H1 (cell line): ENCODE measurements around the gene DDX49. TPM values are rescaled to one million over a fixed set of nuclear protein-coding genes. Genes with fewer than 3 reads are reported as not detected.
A peak's percentile ranks its signal among the peaks of the same experiment; 100 is the strongest.

ENCODE experiments used
- CTCF ChIA-PET: fragments of 300-600 bp; sonication (Branson Sonifier 250); formaldehyde crosslinking; loops from one replicate; lab custom pipeline; 2021; ENCODE audit not compliant: partially characterized antibody; lab: Charles Lee
- POLR2A ChIA-PET: fragments of 300-600 bp; sonication (Branson Sonifier 250); formaldehyde crosslinking; loops from one replicate; lab custom pipeline; 2021; ENCODE audit warnings: inconsistent platforms; ENCODE audit not compliant: partially characterized antibody; lab: Charles Lee
- DNase-seq, 2 experiments: peaks; one replicate each; pipeline versions ENCODE4 v3.0.0 to v3.0.0-alpha.2; 2010 to 2022; ENCODE audit warnings: low spot score in 2 of 2, low read depth in 1 of 2, mixed read lengths in 1 of 2
- FAIRE-seq: peaks from 2 replicates; lab custom pipeline; 2011; peaks lifted over from hg19 to GRCh38; lab: Jason Lieb, UNC
- H2AFZ ChIP-seq: 2 replicates; pipeline ENCODE4 v1.8.1; 2012; ENCODE audit warnings: low read length, inconsistent platforms
- H2AK5ac ChIP-seq: 2 replicates; pipeline ENCODE4 v1.6.1; 2013; ENCODE audit warnings: low read depth, low read length
- H2BK120ac ChIP-seq: replicated peaks from 2 replicates; pipeline ENCODE3; 2013; ENCODE audit warnings: low read depth, low read length, inconsistent platforms
- H2BK12ac ChIP-seq: 2 replicates; pipeline ENCODE4 v1.6.1; 2013; ENCODE audit warnings: low read depth, low read length
- H2BK15ac ChIP-seq: 2 replicates; pipeline ENCODE4 v1.6.1; 2013; ENCODE audit warnings: low read length
- H2BK20ac ChIP-seq: 2 replicates; pipeline ENCODE4 v1.6.1; 2013; ENCODE audit warnings: low read length
- H2BK5ac ChIP-seq: 2 replicates; pipeline ENCODE4 v1.6.1; 2013; ENCODE audit warnings: low read depth, low read length
- H3K14ac ChIP-seq: 2 replicates; pipeline ENCODE4 v1.6.1; 2013; ENCODE audit warnings: inconsistent platforms; ENCODE audit not compliant: insufficient read length
- H3K18ac ChIP-seq: 2 replicates; pipeline ENCODE4 v1.6.1; 2013; ENCODE audit warnings: low read length; ENCODE audit errors: extremely low read depth
- H3K23ac ChIP-seq: 2 replicates; pipeline ENCODE4 v1.6.1; 2013; ENCODE audit warnings: inconsistent platforms; ENCODE audit not compliant: insufficient read length
- H3K23me2 ChIP-seq: 2 replicates; pipeline ENCODE4 v1.6.1; 2013; ENCODE audit warnings: low read depth, low read length
- H3K27ac ChIP-seq: 2 replicates; pipeline ENCODE4 v1.6.1; 2011; ENCODE audit warnings: low read depth, low read length, inconsistent platforms
- H3K27me3 ChIP-seq, 4 experiments: replicated peaks in 1 of 4; 1 replicate in 1 of 4; 2 replicates in 3 of 4; pipeline versions ENCODE4 v1.6.1 to v1.8.1; 2011 to 2013; ENCODE audit warnings: low read length in 3 of 4, mild to moderate bottlenecking in 3 of 4, inconsistent platforms in 2 of 4, mixed read lengths in 2 of 4, moderate library complexity in 1 of 4; ENCODE audit not compliant: control insufficient read depth in 3 of 4, insufficient read depth in 3 of 4; ENCODE audit errors: extremely low read depth in 1 of 4
- H3K36me3 ChIP-seq, 4 experiments: 2 replicates each; pipeline versions ENCODE4 v1.6.1 to v1.8.1; 2011 to 2013; ENCODE audit warnings: mild to moderate bottlenecking in 4 of 4, low read length in 3 of 4, moderate library complexity in 2 of 4, control low read depth in 1 of 4, inconsistent platforms in 1 of 4; ENCODE audit not compliant: insufficient read depth in 4 of 4, control insufficient read depth in 2 of 4
- H3K4ac ChIP-seq: replicated peaks from 2 replicates; pipeline ENCODE3; 2013; ENCODE audit warnings: low read length, low read depth, mixed read lengths, inconsistent platforms; ENCODE audit not compliant: insufficient read length
- H3K4me1 ChIP-seq, 4 experiments: replicated peaks in 1 of 4; 1 replicate in 1 of 4; 2 replicates in 3 of 4; pipeline versions ENCODE4 v1.6.1 to v1.8.1; 2011 to 2013; ENCODE audit warnings: low read length in 3 of 4, inconsistent platforms in 2 of 4, mixed read lengths in 1 of 4; ENCODE audit not compliant: insufficient read depth in 4 of 4, control insufficient read depth in 3 of 4
- H3K4me2 ChIP-seq, 2 experiments: 2 replicates each; pipeline versions ENCODE4 v1.6.1 to v1.8.1; 2011 to 2013; ENCODE audit warnings: low read depth in 2 of 2, low read length in 2 of 2, control low read depth in 1 of 2, inconsistent platforms in 1 of 2, mild to moderate bottlenecking in 1 of 2; ENCODE audit not compliant: insufficient read depth in 1 of 2
- H3K4me3 ChIP-seq, 4 experiments: fragments of 200-600, 300-600 bp in 1 of 4; sonication (generic), shearing (Covaris generic), sonication (Bioruptor Twin) in 1 of 4; 2 replicates each; pipeline versions ENCODE4 v1.5.1 to v1.8.1; 2011 to 2016; ENCODE audit warnings: low read length in 4 of 4, low read depth in 3 of 4, control low read depth in 2 of 4, inconsistent platforms in 2 of 4, mild to moderate bottlenecking in 2 of 4, mixed read lengths in 1 of 4, moderate library complexity in 1 of 4; ENCODE audit not compliant: insufficient read depth in 2 of 4; ENCODE audit errors: extremely low read depth in 1 of 4
- H3K56ac ChIP-seq: replicated peaks from 2 replicates; pipeline ENCODE3; 2013; ENCODE audit warnings: low read depth, mild to moderate bottlenecking, mixed read lengths, low read length, inconsistent platforms; ENCODE audit not compliant: insufficient read length
- H3K79me1 ChIP-seq: 2 replicates; pipeline ENCODE4 v1.6.1; 2013; ENCODE audit warnings: low read depth, low read length, control low read depth
- H3K79me2 ChIP-seq, 2 experiments: 2 replicates each; pipeline versions ENCODE4 v1.6.1 to v1.8.1; 2012 to 2013; ENCODE audit warnings: low read length in 2 of 2, mild to moderate bottlenecking in 2 of 2, inconsistent platforms in 1 of 2; ENCODE audit not compliant: insufficient read depth in 2 of 2, control insufficient read depth in 1 of 2
- H3K9ac ChIP-seq, 4 experiments: replicated peaks in 1 of 4; 1 replicate in 1 of 4; 2 replicates in 3 of 4; pipeline versions ENCODE4 v1.6.1 to v1.8.1; 2011 to 2013; ENCODE audit warnings: low read depth in 3 of 4, low read length in 3 of 4, control low read depth in 2 of 4, mild to moderate bottlenecking in 2 of 4, moderate library complexity in 2 of 4, inconsistent platforms in 1 of 4; ENCODE audit errors: extremely low read depth in 1 of 4
- H3K9me3 ChIP-seq, 2 experiments: 2 replicates each; pipeline versions ENCODE4 v1.6.1 to v1.8.1; 2012 to 2013; ENCODE audit warnings: mild to moderate bottlenecking in 2 of 2, moderate library complexity in 2 of 2, control low read depth in 1 of 2, inconsistent platforms in 1 of 2, low read depth in 1 of 2, low read length in 1 of 2, mixed read lengths in 1 of 2; ENCODE audit not compliant: insufficient read depth in 2 of 2
- H4K20me1 ChIP-seq, 2 experiments: replicated peaks in 1 of 2; 2 replicates each; pipeline versions ENCODE3 to v1.8.1; 2011 to 2013; ENCODE audit warnings: inconsistent platforms in 2 of 2, low read length in 2 of 2, mild to moderate bottlenecking in 1 of 2; ENCODE audit not compliant: insufficient read depth in 2 of 2, control insufficient read depth in 1 of 2
- H4K5ac ChIP-seq: 2 replicates; pipeline ENCODE4 v1.6.1; 2013; ENCODE audit warnings: low read length, low read depth, mixed read lengths, inconsistent platforms; ENCODE audit not compliant: insufficient read length
- H4K8ac ChIP-seq: 2 replicates; pipeline ENCODE4 v1.8.0; 2013; ENCODE audit warnings: mild to moderate bottlenecking, moderate library complexity, low read length, inconsistent platforms; ENCODE audit not compliant: insufficient read depth; ENCODE audit errors: extremely low read depth
- H4K91ac ChIP-seq: replicated peaks from 2 replicates; pipeline ENCODE3; 2013; ENCODE audit warnings: low read length, mixed read lengths, inconsistent platforms; ENCODE audit not compliant: insufficient read length
- CBX8 ChIP-seq: fragments of 300-800, 300-1000 bp; sonication (generic); IDR thresholded peaks from 2 replicates; pipeline ENCODE4 v1.7.1; 2016; ENCODE audit warnings: low read depth, low read length, borderline replicate concordance
- KDM4A ChIP-seq: IDR thresholded peaks from one replicate; pipeline ENCODE4 v1.7.1; 2012; ENCODE audit warnings: low read depth, mild to moderate bottlenecking, moderate library complexity, low read length, inconsistent platforms; ENCODE audit not compliant: severe bottlenecking
- MAFK ChIP-seq: IDR thresholded peaks from 2 replicates; pipeline ENCODE4 v1.6.1; 2012; ENCODE audit warnings: low read depth, mild to moderate bottlenecking, improper control_type of control experiment, low read length
- SAP30 ChIP-seq: fragments of 300-600 bp; sonication (generic); IDR thresholded peaks from 2 replicates; pipeline ENCODE4 v1.7.1; 2012; ENCODE audit warnings: low read length, moderate library complexity, mild to moderate bottlenecking, inconsistent platforms; ENCODE audit not compliant: insufficient read depth, insufficient replicate concordance
- TCF12 ChIP-seq: IDR thresholded peaks from 2 replicates; pipeline ENCODE4 v1.6.1; 2011; ENCODE audit warnings: low read depth, mild to moderate bottlenecking, low read length
- YY1 ChIP-seq: IDR thresholded peaks from 2 replicates; pipeline ENCODE4 v1.6.1; 2011; ENCODE audit warnings: low read depth, mild to moderate bottlenecking, low read length
- WGBS, 2 experiments: shearing (Covaris generic) in 1 of 2; methylation state at CpG; one replicate each; pipeline versions ENCODE4 v1.1.6 to v1.1.7; 2013 to 2015; ENCODE audit warnings: low lambda C conversion rate in 2 of 2, mixed read lengths in 2 of 2, inconsistent platforms in 1 of 2, low coverage in 1 of 2, missing lambda C conversion rate in 1 of 2; ENCODE audit not compliant: insufficient replicate concordance in 2 of 2, insufficient coverage in 1 of 2, insufficient read length in 1 of 2; ENCODE audit errors: extremely low coverage in 1 of 2, missing lambda C conversion rate in 1 of 2; 5-methylcytosine and 5-hydroxymethylcytosine counted together
- polyA plus RNA-seq, 7 experiments: library from polyadenylated mRNA; depleted of rRNA in 3 of 7; stranded (reverse) in 5 of 7; unstranded in 2 of 7; fragments of >200 nt in 5 of 7; fragments of 200-250 nt in 2 of 7; gene quantifications; 1 replicate in 5 of 7; 2 replicates in 1 of 7; 4 replicates in 1 of 7; pipeline versions ENCODE4 v1.2.1 to v1.2.3, GENCODE V29; 2011 to 2013; ENCODE audit warnings: missing spikeins in 2 of 7, mixed read lengths in 2 of 7
- total RNA-seq: library from RNA; stranded (reverse); fragmentation: NEBNext Ultra II Directional; extraction: Animal tissue kit (Norgen Biotek cat#: 25700); gene quantifications from 2 replicates; pipeline ENCODE4 v1.2.1, GENCODE V29; 2021

The DDX49 gene
- total and polyA plus RNA-seq, 2 of the 8 experiments (the other 6 are each of a cell fraction or from before 2014, with no cell fraction given) = 41.3 to 46.5 TPM

- Histone ChIP-seq H4K91ac (no peak overlapping the region), H3K14ac (no peak overlapping the region), H3K9me3 (no peaks in the 10 kb centered on the region), H2AK5ac (no peak overlapping the region), H2BK120ac (no peak overlapping the region), H4K8ac (no peak overlapping the region), H3K27me3 (no peaks in the 10 kb centered on the region), H3K56ac (no peak overlapping the region), H3K4me2 (no peak overlapping the region), H2BK15ac (no peak overlapping the region), H3K9ac (no peak overlapping the region), H4K20me1 (no peaks in the 10 kb centered on the region), H2BK12ac (no peak overlapping the region), H2BK20ac (no peak overlapping the region), H3K4ac (no peak overlapping the region), H3K18ac (no peak overlapping the region; the same call in 1 of the 2 replicates), H3K23ac (no peak overlapping the region), H3K79me2 (no peaks in the 10 kb centered on the region), H3K36me3 (no peaks in the 10 kb centered on the region), H3K4me1 (peaks cover 0 to 3% (median under 1%) of the 10 kb centered on the region in 4 experiments; a peak in 2 of 7 replicates), H2BK5ac (no peak overlapping the region), H3K23me2 (no peaks in the 10 kb centered on the region), H3K27ac (no peak overlapping the region), H3K79me1 (no peaks in the 10 kb centered on the region), H4K5ac (no peak overlapping the region), H2AFZ (no peak overlapping the region), H3K4me3 (no peak overlapping the region)
- TF ChIP-seq TCF12 (no peak), MAFK (0 out of 2 replicates have a peak, but pooled peaks have one; percentile 25), SAP30 (no peak), CBX8 (no peak), KDM4A (no peak), YY1 (no peak)
- FAIRE-seq (no peak), DNase-seq (no peak)
- ChIA-PET CTCF (interaction anchor here (0.7 to 1.2 kb wide), 2 partner anchors 73 to 101 kb away, joined by 3 read pairs; no protein-coding TSS in a partner anchor), POLR2A (interaction anchor here (1.0 kb wide), 1 partner anchor 17 kb away, joined by 3 read pairs; no protein-coding TSS in a partner anchor)
- 94% methylated on average over 11 of the region's 11 CpGs; no CpG with 5 or more reads in 1 of the 2 experiments for WGBS, 2 experiments
These were observed 48.0 kb downstream of the DDX49 start for GRCh38 chr19:18967358-18968146.
